Measurements from ENCODE around the gene DNAJC5.
"Not testable (repeated sequence)": the region's sequence is repeated elsewhere in the genome, so short reads cannot be mapped to it uniquely, and the experiment has no call there.

Gene DNAJC5

GRCh38 chr20:63915471-63915870 is 20.5 kb downstream of the DNAJC5 start:
- no peak for DNase-seq

DNA sequence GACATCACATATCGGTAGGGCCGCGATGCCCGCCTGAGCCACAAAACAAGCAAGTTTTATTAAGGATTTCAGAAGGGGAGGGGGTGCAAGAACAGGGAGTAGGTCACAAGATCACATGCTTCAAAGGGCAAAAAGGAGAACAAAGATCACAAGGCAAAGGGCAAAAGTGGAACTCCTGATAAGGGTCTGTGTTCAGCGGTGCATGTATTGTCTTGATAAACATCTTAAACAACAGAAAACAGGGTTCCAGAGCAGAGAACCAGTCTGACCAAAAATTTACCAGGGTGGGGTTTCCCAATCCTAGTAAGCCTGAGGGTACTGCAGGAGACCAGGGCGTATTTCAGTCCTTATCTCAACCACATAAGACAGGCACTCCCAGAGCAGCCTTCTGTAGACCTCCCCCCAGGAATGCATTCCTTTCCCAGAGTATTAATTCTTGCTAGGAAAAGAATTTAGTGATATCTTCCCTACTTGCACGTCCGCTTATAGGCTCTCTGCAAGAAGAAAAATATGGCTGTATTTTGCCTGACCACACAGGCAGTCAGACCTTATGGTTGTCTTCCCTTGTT is 21.5 kb downstream of the DNAJC5 start:
- DNase-seq, result not testable (repeated sequence)

GRCh38 chr20:63917811-63918210 is 22.9 kb downstream of the DNAJC5 start:
- no peak for DNase-seq

- no peak for DNase-seq
Measured at GRCh38 chr20:63919130-63919529, 24.2 kb downstream of the DNAJC5 start.

GRCh38 chr20:63920226-63920625 is 25.3 kb downstream of the DNAJC5 start:
- DNase-seq, result no peak

DNA sequence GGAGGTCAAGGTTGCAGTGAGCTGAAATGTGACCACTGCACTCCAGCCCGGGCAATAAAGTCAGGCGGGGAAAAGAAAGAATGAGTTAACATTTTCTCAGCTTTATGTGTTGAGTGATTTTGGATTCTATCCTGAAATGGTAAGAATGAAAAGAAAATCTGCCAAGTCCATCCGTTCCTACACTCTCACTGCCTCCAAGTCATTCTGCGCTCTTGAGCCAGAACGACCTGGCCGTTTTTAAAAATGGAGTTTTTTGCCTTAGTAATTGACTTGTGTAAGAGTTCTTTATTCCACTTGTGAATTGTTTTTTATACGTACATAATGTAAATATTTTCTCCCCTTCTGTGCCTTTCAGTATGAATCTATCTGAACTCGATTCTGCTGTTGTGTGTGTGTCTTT is 28.7 kb downstream of the DNAJC5 start:
- DNase-seq, result no peak

DNA sequence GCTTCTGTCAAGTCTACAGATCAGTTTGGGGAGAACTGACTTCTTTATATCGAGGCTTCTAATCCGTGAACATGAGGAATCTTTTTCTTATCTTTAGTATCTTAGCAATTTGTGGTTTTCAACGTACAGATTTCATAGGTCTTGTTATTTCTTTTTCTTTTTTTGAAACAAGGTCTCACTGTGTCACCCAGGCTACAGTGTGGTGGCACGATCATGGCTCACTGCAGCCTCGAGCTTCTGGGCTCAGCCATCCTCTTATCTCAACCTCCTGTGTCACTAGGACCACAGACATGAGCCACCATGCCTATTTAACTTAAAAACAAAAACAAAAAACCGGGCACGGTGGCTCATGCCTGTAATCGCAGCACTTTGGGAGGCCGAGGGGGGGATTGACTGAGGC is 29.3 kb downstream of the DNAJC5 start:
- DNase-seq, result no peak

DNA sequence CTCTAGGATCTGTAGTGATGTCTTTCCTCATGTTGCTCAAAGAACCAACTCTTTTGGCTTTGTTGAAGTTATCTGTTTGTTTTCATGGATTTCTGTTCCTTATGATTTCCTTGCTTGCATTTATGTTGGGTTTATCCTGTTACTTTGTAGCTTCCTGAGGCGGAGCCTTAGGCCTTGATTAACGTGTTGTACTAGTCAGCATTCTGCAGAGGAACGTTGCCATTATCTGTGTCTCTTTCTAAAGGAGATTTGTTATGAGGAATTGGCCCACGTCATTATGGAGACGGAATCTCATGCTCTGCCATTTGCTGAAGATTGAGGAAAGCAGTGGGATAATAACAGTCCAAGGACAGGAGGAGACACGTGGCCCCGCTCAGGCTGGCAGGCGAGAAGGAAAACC is 31.4 kb downstream of the DNAJC5 start:
- DNase-seq, result no peak

- DNase-seq, result no peak
Measured at GRCh38 chr20:63929071-63929470, 34.1 kb downstream of the DNAJC5 start.

DNA sequence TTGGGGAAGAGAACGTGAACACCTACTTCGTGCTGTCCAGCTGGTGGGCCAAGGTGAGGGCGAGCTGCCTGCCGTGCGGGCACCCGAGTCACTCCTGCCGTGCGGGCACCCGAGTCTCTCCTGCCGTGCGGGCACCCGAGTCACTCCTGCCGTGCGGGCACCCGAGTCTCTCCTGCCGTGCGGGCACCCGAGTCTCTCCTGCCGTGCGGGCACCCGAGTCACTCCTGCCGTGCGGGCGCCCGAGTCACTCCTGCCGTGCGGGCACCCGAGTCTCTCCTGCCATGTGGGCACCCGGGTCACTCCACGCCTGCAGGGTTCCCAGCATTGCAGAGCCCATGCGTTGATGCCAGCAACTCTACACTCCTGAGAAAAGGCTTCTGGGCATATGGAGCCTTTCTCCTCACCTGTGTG is 34.6 kb downstream of the DNAJC5 start:
- not testable (repeated sequence) for DNase-seq

DNA sequence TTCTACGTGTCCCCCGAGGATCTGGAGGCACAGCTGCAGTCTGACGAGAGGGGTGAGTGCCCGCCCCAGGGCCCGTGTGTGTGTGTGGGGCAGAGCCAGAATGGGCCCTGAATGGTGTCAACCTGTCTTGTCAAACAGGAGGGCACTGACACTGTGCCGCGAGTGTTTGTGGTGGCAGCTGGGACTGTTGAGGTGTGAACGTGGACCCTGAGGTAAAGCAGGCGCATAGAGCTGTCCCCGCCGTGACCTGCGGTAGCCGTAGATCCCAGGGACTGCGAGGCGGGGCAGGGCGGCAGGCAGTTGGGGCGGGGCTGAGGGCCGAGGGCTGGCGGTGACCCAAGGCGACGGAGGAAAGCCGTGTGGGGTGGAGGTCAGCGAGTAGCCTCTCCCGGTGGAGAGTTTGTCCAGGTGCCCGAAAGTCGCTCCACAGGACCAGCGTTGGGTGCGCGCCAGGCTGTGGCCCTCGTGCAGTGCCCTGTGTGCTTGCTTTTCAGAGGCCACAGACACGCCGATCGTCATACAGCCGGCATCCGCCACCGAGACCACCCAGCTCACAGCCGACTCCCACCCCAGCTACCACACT is 36.1 kb downstream of the DNAJC5 start:
- DNase-seq, result no peak

GRCh38 chr20:63931735-63932134 is 36.8 kb downstream of the DNAJC5 start:
- no peak for DNase-seq

GRCh38 chr20:63932606-63933160 is 37.8 kb downstream of the DNAJC5 start:
- no peak for DNase-seq

- DNase-seq, result no peak
Measured at GRCh38 chr20:63933646-63934045, 38.7 kb downstream of the DNAJC5 start.

- DNase-seq, result no peak
Measured at GRCh38 chr20:63934271-63935068, 39.5 kb downstream of the DNAJC5 start.

- DNase-seq, result no peak
Measured at GRCh38 chr20:63935447-63935846, 40.5 kb downstream of the DNAJC5 start.

DNA sequence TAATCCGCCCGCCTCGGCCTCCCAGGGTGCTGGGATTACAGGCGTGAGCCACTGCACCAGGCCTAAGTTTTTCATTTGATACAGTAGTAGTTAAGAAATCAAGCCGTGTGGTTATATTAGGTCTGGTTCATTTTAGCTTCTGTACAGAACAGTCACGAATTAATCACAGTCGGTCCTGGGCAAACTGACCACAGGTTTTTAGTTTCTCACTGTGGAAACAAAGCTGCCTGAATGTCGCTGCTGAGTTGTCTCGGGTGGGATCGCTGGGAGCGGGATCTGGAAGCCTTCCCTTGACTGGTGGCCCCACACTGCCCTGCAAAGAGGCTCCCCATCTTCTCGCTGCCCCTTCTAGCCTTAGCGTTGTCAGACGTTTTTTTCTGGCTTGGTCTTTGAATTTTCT is 42.7 kb downstream of the DNAJC5 start:
- DNase-seq, result no peak

DNA sequence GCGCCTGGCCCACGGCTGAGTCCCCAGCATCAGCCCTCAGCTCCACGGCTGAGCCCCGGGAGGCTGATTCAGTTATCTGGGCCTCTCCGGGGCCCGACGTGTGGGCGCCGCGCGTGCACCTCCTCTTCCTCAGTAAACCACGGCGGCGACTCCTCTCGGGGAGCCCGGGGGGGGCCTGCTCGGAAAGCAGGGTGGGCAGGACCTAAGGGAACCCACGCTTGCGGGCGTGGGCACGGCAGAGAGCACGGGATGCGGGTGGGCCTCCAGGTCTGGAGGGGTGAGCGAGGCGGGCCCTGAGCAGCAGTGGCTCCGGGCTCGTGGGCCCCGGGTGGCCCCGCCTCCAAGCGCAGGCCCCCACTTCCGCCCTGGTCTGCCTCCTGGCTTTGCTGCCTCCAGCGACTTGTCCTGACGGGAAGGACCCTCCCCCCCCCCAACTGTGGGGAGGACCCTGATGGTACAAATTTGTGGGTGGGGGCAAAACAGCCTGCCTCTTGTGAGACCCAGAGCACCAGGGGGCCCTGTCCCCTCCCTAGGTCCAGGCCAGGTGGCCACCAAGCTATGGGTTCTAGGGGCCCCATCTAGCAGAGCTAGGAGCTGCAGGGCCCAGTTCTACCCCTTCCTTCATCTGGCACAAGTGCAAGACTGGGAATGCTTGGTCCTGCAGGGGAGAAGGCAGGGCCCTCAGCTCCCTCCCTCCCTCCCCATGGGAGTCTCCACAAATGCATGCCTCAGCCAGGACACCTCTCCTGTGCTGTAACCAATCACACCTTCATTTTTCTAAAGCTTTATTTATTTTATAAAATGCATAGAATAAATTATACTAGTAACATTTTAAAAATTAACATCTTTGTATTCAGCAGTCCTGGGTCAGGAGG is 44.4 kb downstream of the DNAJC5 start:
- peak; percentile 26 for DNase-seq

GRCh38 chr20:63940071-63940471 is 45.1 kb downstream of the DNAJC5 start:
- no peak for DNase-seq

DNA sequence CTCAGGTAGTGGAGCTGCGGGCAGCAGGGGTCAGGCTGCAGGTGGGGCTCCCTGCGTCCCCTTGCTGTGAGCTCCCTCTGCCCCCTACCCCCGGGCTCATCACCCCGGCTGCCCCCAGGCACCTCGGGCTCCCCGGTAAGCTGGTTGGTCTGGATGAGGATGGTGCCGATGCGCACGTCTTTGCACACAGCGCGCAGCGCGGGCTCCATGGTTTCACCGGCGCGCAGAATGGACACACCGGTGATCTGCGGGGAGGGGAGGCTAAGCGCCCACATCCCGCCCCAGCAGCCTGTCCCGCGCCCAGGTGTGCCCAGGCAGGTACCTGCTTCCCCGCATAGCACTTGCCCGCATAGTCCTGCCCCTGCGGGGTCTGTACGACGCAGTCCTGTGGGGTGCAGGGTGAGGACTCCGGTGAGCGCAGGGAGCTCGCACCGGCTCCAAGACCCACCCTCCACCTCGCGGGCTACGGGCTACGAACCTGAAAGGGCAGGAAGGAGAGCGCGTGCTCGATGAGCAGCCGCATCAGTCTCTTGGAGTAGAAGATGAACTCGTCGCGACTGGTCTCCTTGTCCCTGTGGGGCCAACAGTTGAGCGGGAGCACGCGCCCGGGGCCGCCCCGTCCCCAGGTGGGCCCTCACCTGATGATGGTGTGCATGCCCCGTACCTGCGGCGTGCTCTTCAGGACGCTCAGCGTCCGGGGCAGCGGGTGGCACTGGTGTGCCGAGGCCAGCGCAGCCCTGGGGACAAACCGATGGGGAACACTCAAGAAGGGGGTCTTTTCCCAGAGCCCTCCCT is 45.7 kb downstream of the DNAJC5 start:
- DNase-seq, result no peak

- DNase-seq, result peak; percentile 88
Measured at GRCh38 chr20:63941282-63942081, 46.6 kb downstream of the DNAJC5 start.

Measured in CD4-positive, alpha-beta T cell treated with Interleukin-10 for 1 hour (primary cell).